K562 (cell line): ENCODE data around the gene ZNF740. TPM values are rescaled to one million over a fixed set of nuclear protein-coding genes. Genes with fewer than 3 reads are reported as not detected.
A peak's percentile ranks its signal among the peaks of the same experiment; 100 is the strongest.

ENCODE experiments used
- ARID2 ChIP-seq: fragments of 450-650 bp; IDR thresholded peaks from 2 replicates; pipeline ENCODE4 v1.6.1; 2017; ENCODE audit warnings: antibody characterized with exemption, mild to moderate bottlenecking
- ARID3B ChIP-seq: fragments of 250-450 bp; sonication (Bioruptor Pico); IDR thresholded peaks from 2 replicates; pipeline ENCODE4 v1.4.0; 2020; ENCODE audit warnings: borderline replicate concordance
- CEBPB ChIP-seq: fragments of 450-650 bp; IDR thresholded peaks from 2 replicates; pipeline ENCODE4 v1.6.1; 2016; ENCODE audit warnings: missing genetic modification characterization, missing compliant biosample characterization
- FIP1L1 ChIP-seq: fragments of 200-400 bp; formaldehyde crosslinking; IDR thresholded peaks from 2 replicates; pipeline ENCODE4 v1.6.1; 2018; ENCODE audit warnings: mild to moderate bottlenecking, low read depth, low read length; ENCODE audit not compliant: poor library complexity, severe bottlenecking
- FOXK1 ChIP-seq: sonication (generic); formaldehyde crosslinking; IDR thresholded peaks from 2 replicates; pipeline ENCODE4 v1.8.0; 2022; ENCODE audit warnings: missing genetic modification reagents, mild to moderate bottlenecking, borderline replicate concordance
- GTF2A2 ChIP-seq: IDR thresholded peaks from 2 replicates; pipeline ENCODE4 v1.6.1; 2016; ENCODE audit warnings: mild to moderate bottlenecking, missing genetic modification characterization, missing compliant biosample characterization
- HDAC2 ChIP-seq: fragments of 450-650 bp; IDR thresholded peaks from 2 replicates; pipeline ENCODE4 v1.6.1; 2016; ENCODE audit warnings: mild to moderate bottlenecking
- MYBL2 ChIP-seq, 2 experiments: fragments of 450-650 bp in 1 of 2; sonication (generic) in 1 of 2; formaldehyde crosslinking in 1 of 2; IDR thresholded peaks; 2 replicates each; pipeline versions ENCODE4 v1.6.1 to v1.8.1; 2017 to 2022; ENCODE audit warnings: borderline replicate concordance in 1 of 2, inconsistent platforms in 1 of 2, low read depth in 1 of 2, mild to moderate bottlenecking in 1 of 2, missing genetic modification reagents in 1 of 2, moderate library complexity in 1 of 2
- OTX1 ChIP-seq: fragments of 450-650 bp; formaldehyde crosslinking; IDR thresholded peaks from 2 replicates; pipeline ENCODE4 v1.4.0; 2022; ENCODE audit warnings: mild to moderate bottlenecking
- SIN3A ChIP-seq, 2 experiments: fragments of 150-350 bp in 1 of 2; IDR thresholded peaks; 2 replicates each; pipeline ENCODE4 v1.6.1; 2011 to 2016; ENCODE audit warnings: borderline replicate concordance in 2 of 2, low read depth in 2 of 2, low read length in 2 of 2, mild to moderate bottlenecking in 2 of 2, moderate library complexity in 2 of 2; ENCODE audit not compliant: control insufficient read depth in 1 of 2
- SMAD2 ChIP-seq: fragments of 150-350 bp; IDR thresholded peaks from 2 replicates; pipeline ENCODE4 v1.6.1; 2014; ENCODE audit warnings: low read depth, mild to moderate bottlenecking, low read length
- SMC3 ChIP-seq: conservative IDR thresholded peaks from 2 replicates; pipeline ENCODE4 v1.6.1; 2011; ENCODE audit warnings: low read depth, low read length, improper control_type of control experiment; ENCODE audit not compliant: insufficient read depth
- SP2 ChIP-seq: IDR thresholded peaks from 2 replicates; pipeline ENCODE4 v1.6.1; 2011; ENCODE audit warnings: mild to moderate bottlenecking, low read depth, low read length, moderate library complexity; ENCODE audit not compliant: poor library complexity, severe bottlenecking; ENCODE audit errors: extremely low read depth
- SPI1 ChIP-seq: IDR thresholded peaks from 2 replicates; pipeline ENCODE4 v1.6.1; 2011; ENCODE audit warnings: low read depth, low read length, control low read depth, borderline replicate concordance
- ZBTB7A ChIP-seq: IDR thresholded peaks from 2 replicates; pipeline ENCODE4 v1.6.1; 2011; ENCODE audit warnings: low read depth, mild to moderate bottlenecking, low read length, moderate library complexity, borderline replicate concordance; ENCODE audit not compliant: control insufficient read depth
- ZNF592 ChIP-seq: fragments of 450-650 bp; IDR thresholded peaks from 2 replicates; pipeline ENCODE4 v1.6.1; 2017; ENCODE audit warnings: antibody characterized with exemption, mild to moderate bottlenecking
- polyA plus RNA-seq, 8 experiments: library from polyadenylated mRNA; depleted of rRNA in 4 of 8; stranded (reverse) in 5 of 8; unstranded in 3 of 8; fragments of >200 nt; fragmentation: Nextera tagmentation in 2 of 8; fragmentation: Illumina TruSeq in 1 of 8; extraction: Ambion mirVana in 2 of 8; extraction: Trizol in 1 of 8; gene quantifications; 2 replicates each; pipeline versions ENCODE4 v1.2.1 to v1.2.3, GENCODE V29; 2011 to 2014; ENCODE audit warnings: inconsistent platforms in 1 of 8, missing spikeins in 1 of 8
- total RNA-seq, 7 experiments: library from RNA; depleted of rRNA in 6 of 7; stranded (reverse); fragments of >200 nt in 6 of 7; fragmentation: Illumina TruSeq in 2 of 7; extraction: Trizol in 2 of 7; gene quantifications; 2 replicates each; pipeline versions ENCODE4 v1.2.1 to v1.2.3, GENCODE V29; 2011 to 2021; ENCODE audit warnings: low replicate concordance in 1 of 7
- TF ChIP-seq, protein P1 (sequence below), 2 experiments: IDR thresholded peaks; 2 replicates each; pipeline ENCODE4 v1.6.1; 2012; ENCODE audit warnings: improper control_type of control experiment in 2 of 2, low read depth in 2 of 2, low read length in 2 of 2, borderline replicate concordance in 1 of 2

The ZNF740 gene
- total and polyA plus RNA-seq, 9 of the 15 experiments (the other 6 are each of a cell fraction or from before 2014, with no cell fraction given) = 0.57 to 46.4 (median 18.6) TPM

GRCh38 chr12:53211476-53212381 lies 31.2 kb downstream of the ZNF740 start (continued):
- no peak for TF ChIP-seq OTX1
- no peak for TF ChIP-seq ARID2
- no peak for TF ChIP-seq SPI1
- TF ChIP-seq, protein P1, sequence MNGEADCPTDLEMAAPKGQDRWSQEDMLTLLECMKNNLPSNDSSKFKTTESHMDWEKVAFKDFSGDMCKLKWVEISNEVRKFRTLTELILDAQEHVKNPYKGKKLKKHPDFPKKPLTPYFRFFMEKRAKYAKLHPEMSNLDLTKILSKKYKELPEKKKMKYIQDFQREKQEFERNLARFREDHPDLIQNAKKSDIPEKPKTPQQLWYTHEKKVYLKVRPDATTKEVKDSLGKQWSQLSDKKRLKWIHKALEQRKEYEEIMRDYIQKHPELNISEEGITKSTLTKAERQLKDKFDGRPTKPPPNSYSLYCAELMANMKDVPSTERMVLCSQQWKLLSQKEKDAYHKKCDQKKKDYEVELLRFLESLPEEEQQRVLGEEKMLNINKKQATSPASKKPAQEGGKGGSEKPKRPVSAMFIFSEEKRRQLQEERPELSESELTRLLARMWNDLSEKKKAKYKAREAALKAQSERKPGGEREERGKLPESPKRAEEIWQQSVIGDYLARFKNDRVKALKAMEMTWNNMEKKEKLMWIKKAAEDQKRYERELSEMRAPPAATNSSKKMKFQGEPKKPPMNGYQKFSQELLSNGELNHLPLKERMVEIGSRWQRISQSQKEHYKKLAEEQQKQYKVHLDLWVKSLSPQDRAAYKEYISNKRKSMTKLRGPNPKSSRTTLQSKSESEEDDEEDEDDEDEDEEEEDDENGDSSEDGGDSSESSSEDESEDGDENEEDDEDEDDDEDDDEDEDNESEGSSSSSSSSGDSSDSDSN (IDR thresholded peaks at IDR 0.05; ENCODE audit: borderline replicate concordance in 1 of 2, low read depth in 2 of 2, low read length in 2 of 2) = no peak
- TF ChIP-seq SMC3 = 0 out of 2 replicates have a peak, but pooled peaks have one; percentile 8
- no peak for TF ChIP-seq ARID3B
- TF ChIP-seq HDAC2 = no peak
- no peak for TF ChIP-seq FIP1L1
- no peak for TF ChIP-seq CEBPB
- no peak for TF ChIP-seq GTF2A2
- TF ChIP-seq FOXK1 (CRISPR knock-in tag) = no peak
- TF ChIP-seq MYBL2 (IDR thresholded peaks at IDR 0.05; ENCODE audit: low read depth) = no peak
- no peak for TF ChIP-seq MYBL2 (CRISPR knock-in tag; IDR thresholded peaks at IDR 0.05; ENCODE audit: borderline replicate concordance)
- no peak for TF ChIP-seq SMAD2
- no peak for TF ChIP-seq SP2
- TF ChIP-seq ZNF592 = 0 out of 2 replicates have a peak, but pooled peaks have one; percentile 53
- TF ChIP-seq ZBTB7A = peak; percentile 54; the same call in 1 of the 2 replicates
- no peak for TF ChIP-seq SIN3A (IDR thresholded peaks at IDR 0.05; ENCODE audit: borderline replicate concordance in 2 of 2, control insufficient read depth in 1 of 2, low read depth in 2 of 2, low read length in 2 of 2)
